SIG-M5 (cell line): ENCODE data around the gene FRA10AC1.
"Not testable (repeated sequence)": the region's sequence is repeated elsewhere in the genome, so short reads cannot be mapped to it uniquely, and the experiment has no call there.

Experiments
- DNase-seq: peaks from one replicate; lab custom pipeline; 2025; lab: John Stamatoyannopoulos, UW

FRA10AC1 gene

GRCh38 chr10:93703066-93703465 lies 674 bp upstream of the FRA10AC1 start:
- no peak for DNase-seq

GRCh38 chr10:93701866-93702209 lies 554 bp downstream of the FRA10AC1 start:
- DNase-seq = no peak

DNA sequence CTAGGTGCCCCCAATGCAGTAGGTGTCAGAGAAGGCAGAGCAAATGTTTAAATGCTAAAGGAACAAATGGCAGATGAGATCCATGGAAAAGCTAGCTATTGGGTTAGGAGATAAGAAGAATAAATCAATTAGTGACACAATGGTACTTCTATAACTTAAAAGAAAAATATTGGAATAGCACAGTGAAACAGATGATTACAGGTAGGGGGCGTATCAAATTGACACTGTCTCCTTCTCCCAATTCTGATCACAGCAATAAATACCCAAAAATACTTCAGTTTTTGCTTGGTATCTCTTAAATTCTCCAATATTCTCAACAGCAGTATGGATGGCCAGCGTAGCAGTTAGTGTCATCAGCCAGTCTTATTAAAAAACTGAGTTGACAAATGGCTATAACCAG lies 5.2 kb downstream of the FRA10AC1 start:
- DNase-seq = no peak

GRCh38 chr10:93696582-93696981 lies 5.8 kb downstream of the FRA10AC1 start:
- DNase-seq = not testable (repeated sequence)

DNA sequence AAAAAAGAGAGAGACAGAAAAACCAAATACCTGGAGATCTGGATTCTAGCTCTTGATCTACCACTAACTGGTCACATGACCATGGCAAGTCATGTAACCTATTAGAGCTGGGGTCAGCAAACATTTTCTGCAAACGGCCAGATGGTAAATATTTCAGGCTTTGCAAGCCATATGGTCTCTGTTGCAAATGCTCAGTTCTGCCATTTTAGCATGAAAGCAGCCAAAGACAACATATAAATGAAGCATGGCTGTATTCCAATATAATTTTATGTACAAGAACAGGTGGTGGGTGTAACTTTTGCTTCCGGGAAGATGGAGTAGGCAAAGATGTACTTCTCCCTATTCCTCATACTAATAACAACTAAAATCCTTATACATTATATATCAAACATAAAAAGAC lies 6.7 kb downstream of the FRA10AC1 start:
- DNase-seq = no peak

- no peak for DNase-seq
Measured at GRCh38 chr10:93687737-93688136, 14.7 kb downstream of the FRA10AC1 start.

DNA sequence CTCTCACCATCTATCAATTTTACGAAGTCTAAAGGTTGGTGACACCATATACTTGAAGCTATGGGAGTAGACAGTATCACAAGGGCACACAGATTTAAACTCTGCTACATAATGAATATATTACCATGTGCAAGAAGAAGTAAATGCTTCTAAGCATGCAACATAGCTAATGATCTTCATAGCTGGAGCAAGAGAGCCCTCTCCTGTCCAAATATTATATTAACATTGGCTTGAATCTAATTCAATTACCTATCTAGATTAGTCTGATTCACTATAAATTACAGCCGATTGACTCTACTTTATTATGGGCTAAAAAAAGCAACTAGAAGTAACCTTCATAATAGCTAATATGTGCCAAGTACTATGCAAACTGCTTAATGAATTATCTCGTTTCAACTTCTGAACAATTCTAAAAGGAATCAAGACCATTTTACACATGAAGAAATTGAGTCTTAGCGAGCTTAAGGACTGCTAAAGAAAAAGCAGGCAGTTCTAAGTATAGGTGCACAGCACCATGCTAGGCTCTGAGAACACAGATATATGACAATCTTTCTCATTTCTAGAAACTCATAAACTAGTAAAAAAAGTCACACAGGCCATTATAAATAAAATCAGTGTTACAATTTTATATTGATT lies 21.9 kb downstream of the FRA10AC1 start:
- no peak for DNase-seq

- no peak for DNase-seq
Measured at GRCh38 chr10:93678805-93679587, 23.4 kb downstream of the FRA10AC1 start.

GRCh38 chr10:93678386-93678785 lies 24.0 kb downstream of the FRA10AC1 start:
- no peak for DNase-seq

GRCh38 chr10:93673791-93674190 lies 28.6 kb downstream of the FRA10AC1 start:
- no peak for DNase-seq

DNA sequence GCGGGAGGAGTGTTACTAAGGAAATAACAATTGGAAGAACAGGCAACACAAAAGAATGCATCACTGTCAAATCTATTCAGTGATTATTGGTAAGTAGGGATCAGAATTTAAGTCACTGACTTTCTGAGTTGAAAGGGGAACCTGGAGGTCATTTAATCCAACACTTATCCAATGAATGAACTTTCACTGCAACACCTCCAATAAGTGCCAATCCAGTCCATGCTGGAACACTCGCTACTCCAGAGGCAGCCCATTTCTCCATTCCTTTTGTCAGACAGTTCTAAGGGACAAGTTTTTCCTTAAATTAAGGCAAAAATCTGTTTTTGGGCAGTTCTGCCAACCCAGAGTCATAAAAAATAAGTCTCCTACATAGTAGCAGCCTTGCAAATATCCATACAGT lies 29.5 kb downstream of the FRA10AC1 start:
- DNase-seq = no peak

DNA sequence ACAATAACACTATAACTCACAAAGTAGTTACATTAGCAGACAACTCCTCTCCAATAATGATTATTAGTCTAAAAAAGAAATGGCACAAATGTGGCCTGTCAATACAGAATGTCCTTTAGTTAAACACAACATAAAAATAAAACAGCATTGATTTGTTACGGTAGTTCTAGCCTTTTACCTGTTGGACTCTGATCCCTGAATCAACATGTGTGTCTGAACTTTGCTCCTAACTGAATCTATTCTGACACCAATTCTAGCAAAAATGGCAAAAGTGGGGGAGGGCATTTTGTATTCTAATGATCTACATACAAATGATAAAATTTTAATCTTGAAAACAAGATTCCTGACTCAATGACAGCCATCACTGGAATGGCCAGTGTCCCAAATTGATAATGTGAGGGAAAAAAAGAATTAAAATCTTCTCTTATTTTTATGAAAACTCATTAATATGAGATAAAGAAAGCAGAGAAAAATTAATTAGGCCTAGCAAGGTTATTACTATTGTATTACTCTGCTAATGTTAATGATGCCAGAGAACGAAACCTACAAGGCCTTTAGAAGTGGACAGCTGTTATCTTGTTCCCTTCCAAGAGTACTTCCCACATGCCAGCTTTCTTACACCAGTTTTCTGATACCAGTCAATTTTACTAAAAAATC lies 30.2 kb downstream of the FRA10AC1 start:
- no peak for DNase-seq

- DNase-seq = no peak
Measured at GRCh38 chr10:93671042-93671441, 31.4 kb downstream of the FRA10AC1 start.

GRCh38 chr10:93670372-93670771 lies 32.0 kb downstream of the FRA10AC1 start:
- DNase-seq = no peak

GRCh38 chr10:93667795-93668194 lies 34.6 kb downstream of the FRA10AC1 start:
- DNase-seq = no peak

DNA sequence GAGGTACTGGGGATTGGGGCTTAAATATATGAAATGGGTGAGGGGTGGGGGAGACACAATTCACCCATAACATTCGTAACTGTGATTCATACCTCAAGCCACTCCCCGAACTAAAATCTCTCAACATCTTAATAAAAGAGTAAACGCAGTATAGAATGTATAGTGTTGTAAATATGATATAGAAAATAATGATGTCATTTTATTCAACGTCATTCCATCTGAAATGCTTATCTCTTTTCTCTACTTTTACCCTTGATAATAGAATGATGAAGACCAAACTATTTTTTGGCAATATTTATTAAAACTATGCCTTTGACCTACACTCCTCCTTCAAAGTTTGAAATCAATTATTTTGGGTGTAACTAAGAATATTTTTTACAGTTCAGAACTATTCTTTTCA lies 36.4 kb downstream of the FRA10AC1 start:
- no peak for DNase-seq

GRCh38 chr10:93657757-93658156 lies 44.6 kb downstream of the FRA10AC1 start:
- no peak for DNase-seq

- DNase-seq = no peak
Measured at GRCh38 chr10:93656155-93656554, 46.2 kb downstream of the FRA10AC1 start.

DNA sequence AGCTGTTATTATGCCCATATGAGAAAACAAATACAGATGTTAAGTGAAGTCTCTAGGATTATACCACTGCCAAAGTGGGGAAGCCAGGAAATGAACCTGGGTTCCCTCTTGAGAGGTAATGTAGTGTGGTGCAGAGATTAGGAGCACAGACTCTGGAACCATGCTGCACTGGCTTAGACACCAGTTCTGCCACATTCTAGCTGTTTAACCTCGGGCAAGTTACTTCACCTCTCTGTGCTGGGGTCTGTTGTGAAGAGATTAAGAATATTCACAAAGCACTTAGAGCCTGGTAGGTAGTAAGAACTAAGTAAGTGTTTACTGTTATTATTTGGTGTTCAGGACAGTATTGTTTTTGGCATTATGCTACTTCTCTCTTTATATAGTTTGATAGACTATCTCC lies 48.2 kb downstream of the FRA10AC1 start:
- DNase-seq = no peak

GRCh38 chr10:93652857-93653256 lies 49.5 kb downstream of the FRA10AC1 start:
- no peak for DNase-seq

GRCh38 chr10:93639791-93640190 lies 62.6 kb downstream of the FRA10AC1 start:
- no peak for DNase-seq

GRCh38 chr10:93630625-93631557 lies 71.5 kb downstream of the FRA10AC1 start:
- no peak for DNase-seq
